GM12801 (cell line): Measurements from ENCODE around the gene PI4KB.

Experiments used
- TF ChIP-seq, protein P1 (sequence below): IDR thresholded peaks from one replicate; pipeline ENCODE4 v1.5.1; 2011; ENCODE audit warnings: control low read depth; ENCODE audit not compliant: insufficient read length; ENCODE audit errors: extremely low read depth

Gene PI4KB

DNA sequence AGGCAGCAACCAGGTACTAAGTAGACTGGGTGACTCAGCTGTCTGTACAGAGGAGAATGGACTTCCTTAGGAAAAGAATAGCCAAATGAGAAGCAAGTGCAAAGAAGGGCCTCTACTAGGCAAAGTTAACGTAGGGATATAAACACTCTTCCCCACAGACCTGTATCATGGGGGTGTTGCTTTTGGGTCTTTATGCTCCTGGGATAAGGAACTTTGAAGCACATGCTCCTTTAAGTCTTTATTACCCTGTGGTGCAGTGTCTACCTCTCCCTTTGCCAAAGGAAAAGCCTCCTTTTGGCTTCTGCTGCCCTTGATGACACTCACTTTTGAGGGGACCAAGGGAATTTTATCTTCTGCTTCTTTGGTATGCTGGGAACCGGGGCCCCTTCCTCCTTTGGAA, 14.8 kb upstream of the PI4KB start:
- TF ChIP-seq, protein P1, sequence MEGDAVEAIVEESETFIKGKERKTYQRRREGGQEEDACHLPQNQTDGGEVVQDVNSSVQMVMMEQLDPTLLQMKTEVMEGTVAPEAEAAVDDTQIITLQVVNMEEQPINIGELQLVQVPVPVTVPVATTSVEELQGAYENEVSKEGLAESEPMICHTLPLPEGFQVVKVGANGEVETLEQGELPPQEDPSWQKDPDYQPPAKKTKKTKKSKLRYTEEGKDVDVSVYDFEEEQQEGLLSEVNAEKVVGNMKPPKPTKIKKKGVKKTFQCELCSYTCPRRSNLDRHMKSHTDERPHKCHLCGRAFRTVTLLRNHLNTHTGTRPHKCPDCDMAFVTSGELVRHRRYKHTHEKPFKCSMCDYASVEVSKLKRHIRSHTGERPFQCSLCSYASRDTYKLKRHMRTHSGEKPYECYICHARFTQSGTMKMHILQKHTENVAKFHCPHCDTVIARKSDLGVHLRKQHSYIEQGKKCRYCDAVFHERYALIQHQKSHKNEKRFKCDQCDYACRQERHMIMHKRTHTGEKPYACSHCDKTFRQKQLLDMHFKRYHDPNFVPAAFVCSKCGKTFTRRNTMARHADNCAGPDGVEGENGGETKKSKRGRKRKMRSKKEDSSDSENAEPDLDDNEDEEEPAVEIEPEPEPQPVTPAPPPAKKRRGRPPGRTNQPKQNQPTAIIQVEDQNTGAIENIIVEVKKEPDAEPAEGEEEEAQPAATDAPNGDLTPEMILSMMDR, result no peak

DNA sequence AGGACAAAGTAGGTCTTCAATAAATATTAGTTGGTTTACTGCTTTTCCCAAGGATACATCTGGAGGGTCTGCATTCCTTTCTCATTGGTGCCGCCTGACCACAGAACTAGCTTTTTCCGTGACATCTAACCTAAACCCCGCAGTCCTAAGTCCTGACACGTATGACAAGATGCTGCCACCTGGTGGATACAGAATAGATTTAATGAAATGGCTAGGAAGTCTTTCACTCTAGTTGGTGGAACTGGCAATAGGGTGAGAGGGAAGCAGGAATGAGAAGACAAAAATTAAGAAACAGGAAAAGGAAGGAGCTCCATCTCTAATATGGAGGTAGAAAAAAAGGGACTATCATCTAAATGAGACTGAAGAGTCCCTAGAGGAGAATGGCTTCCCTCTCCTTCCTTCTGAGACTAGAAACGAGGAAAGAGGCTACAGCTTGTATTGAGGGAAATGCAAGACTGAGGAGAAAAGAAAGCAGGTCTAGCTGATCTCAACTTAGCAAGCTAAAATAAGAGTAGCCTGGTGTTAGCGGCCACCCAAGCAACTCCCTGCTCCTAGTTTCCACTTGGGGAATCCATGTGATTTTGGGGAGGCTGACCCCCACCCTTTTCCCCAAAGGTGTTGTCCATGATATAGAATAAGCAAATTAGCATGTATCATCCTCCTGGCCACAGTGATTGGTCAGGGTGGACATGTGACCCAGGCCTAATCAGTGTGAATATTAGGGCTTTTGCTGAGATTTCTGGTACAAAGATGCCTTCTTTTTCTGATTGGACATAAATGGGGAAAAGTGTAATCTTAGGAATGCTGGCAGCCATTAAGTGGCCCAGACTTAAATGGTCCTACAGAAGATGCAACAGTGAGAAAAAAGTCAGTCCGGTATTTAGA, 13.9 kb upstream of the PI4KB start:
- TF ChIP-seq, protein P1, result no peak

DNA sequence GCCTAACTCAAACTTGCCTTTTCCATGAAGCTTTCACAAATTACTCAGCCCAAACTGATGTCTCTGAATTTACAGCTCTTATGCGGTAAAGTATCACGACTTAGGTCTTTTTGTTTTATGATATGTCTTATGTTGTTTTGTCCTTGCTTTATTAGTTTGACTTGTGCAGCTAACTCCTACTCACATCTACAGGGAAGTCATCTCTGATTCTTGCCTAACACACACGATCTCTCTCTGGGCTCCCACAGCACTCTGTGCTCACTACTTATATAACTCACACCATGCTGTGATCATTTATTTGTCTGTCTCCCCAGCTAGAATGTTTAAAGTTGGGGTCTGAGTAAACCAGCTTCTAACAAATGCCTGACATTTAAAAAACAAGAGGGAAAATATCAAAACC, 9.3 kb upstream of the PI4KB start:
- TF ChIP-seq, protein P1, result no peak

DNA sequence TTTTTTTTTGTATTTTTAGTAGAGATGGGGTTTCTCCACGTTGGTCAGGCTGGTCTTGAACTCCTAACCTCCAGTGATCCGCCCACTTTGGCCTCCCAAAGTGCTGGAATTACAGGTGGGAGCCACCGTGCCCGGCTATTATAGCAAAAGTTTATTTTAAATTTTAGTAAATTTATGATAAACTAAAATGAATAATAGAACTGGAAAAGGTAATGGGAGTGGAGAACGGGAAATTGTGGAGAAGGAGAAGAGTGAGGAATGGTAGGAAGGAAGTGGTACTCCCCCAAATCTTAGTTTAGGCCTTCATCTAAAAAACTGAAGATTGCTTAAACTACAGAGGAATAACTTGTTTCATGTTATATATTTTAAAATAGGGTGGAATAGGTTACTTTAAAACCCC, 7.6 kb upstream of the PI4KB start:
- TF ChIP-seq, protein P1, result no peak

DNA sequence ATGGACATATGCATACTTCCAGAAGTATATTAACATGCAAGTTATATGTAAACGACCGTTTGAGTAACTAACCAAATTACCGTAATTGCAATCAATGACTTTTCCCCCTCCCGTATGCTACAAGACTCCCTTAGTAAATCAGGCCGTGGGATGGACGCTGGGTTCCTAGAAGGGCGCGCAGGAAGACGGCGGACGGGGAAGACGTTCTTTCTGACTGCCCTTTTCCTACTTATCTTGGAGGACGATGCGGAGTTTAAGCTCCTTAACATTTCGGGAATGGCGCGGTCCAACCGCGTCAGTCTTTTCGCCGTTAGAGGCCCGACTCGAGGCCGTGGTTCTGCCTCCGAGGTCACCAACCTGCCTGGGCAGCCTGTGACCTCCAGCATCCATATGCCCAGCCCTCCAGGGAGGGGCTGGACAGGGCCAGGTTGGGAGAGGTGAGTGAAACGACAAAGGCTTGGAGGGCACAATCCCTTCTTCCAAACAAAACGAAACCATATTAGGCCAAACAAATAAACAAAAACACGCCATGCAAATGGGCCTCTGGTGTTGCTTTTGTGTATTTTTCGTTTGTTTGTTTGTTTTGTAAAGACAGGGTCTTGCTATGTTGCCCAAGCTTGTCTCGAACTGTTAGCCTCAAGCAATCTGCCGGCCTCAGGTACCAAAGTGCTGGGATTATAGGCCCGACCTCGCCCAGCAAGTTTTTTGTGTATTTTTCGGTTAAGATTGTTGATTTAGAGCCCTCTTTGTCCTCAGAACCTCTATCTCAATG, 873 bp upstream of the PI4KB start:
- TF ChIP-seq, protein P1, result no peak

DNA sequence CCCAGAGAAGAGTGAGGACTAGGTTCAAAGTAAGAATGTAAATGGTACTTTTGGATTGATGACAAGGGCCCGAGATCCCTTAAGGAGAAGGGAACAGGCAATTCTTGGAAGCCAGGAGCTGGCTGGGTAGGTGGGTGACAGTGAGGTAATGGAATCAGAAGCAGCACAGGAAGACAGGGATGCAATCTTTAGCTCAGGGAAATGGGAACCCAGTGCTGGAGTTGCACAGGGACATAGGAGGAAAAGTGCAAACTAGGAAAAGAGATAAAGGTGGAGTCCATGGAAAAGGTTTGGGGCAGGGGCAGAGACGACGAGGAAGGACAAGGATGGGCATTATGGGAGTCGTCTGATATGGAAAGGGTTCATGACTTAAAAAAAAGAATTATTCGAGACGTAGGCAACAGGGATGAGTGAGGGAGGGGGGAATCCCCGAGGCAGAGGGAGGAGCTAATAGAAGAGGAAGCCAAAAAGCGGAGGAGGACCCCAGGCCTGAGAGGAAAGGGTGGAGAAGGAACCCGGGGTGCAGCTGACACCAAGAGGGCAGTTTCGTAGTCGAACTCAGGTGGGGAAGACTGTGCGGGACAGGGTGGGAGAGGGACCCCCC, 495 bp downstream of the PI4KB start:
- TF ChIP-seq, protein P1, result no peak
